HEK293 (cell line): ENCODE data around the gene MDGA2.

Experiments used
- CTCF ChIA-PET: fragments of 350-600 bp; formaldehyde crosslinking; extraction: SDS; loops from one replicate; lab custom pipeline; 2021; ENCODE audit warnings: antibody characterized with exemption; lab: Yijun Ruan, JAX
- POLR2A ChIA-PET: fragments of 300-600 bp; formaldehyde crosslinking; extraction: SDS; loops from one replicate; lab custom pipeline; 2020; ENCODE audit warnings: antibody characterized with exemption, inconsistent platforms; lab: Yijun Ruan, JAX
- H3K27ac ChIP-seq: fragments of 200-500 bp; sonication (Bioruptor generic); 2 replicates; pipeline ENCODE4 v1.5.1; 2014; ENCODE audit warnings: low read depth, low read length, control low read depth, inconsistent platforms; ENCODE audit errors: extremely low read depth
- H3K36me3 ChIP-seq, 2 experiments: fragments of 200-500 bp in 1 of 2; sonication (Bioruptor generic) in 1 of 2; 1 replicate in 1 of 2; 2 replicates in 1 of 2; pipeline ENCODE4 v1.5.1; 2014 to 2017; ENCODE audit warnings: inconsistent platforms in 2 of 2, low read length in 2 of 2; ENCODE audit not compliant: control insufficient read depth in 2 of 2, insufficient read depth in 1 of 2
- H3K4me1 ChIP-seq: fragments of 200-500 bp; sonication (Bioruptor generic); 2 replicates; pipeline ENCODE4 v1.5.1; 2014; ENCODE audit warnings: mild to moderate bottlenecking, low read length, inconsistent platforms; ENCODE audit not compliant: control insufficient read depth, insufficient read depth
- H3K4me3 ChIP-seq: 2 replicates; pipeline ENCODE4 v1.5.1; 2011; ENCODE audit warnings: low read depth, mild to moderate bottlenecking, control low read depth, low read length, moderate library complexity
- H3K9me3 ChIP-seq: fragments of 200-500 bp; sonication (Bioruptor generic); 2 replicates; pipeline ENCODE4 v1.5.1; 2014; ENCODE audit warnings: low read depth, low read length, inconsistent platforms; ENCODE audit not compliant: control insufficient read depth, insufficient read depth
- GLI4 ChIP-seq: fragments of 450-650 bp; formaldehyde crosslinking; IDR thresholded peaks from 2 replicates; pipeline ENCODE4 v1.5.1; 2016; ENCODE audit warnings: missing biosample characterization, missing genetic modification characterization
- OVOL3 ChIP-seq: fragments of 450-650 bp; formaldehyde crosslinking; IDR thresholded peaks from 2 replicates; pipeline ENCODE4 v1.5.1; 2016; ENCODE audit warnings: missing biosample characterization, missing genetic modification characterization
- SCRT1 ChIP-seq: fragments of 450-650 bp; formaldehyde crosslinking; IDR thresholded peaks from 2 replicates; pipeline ENCODE4 v1.5.1; 2016; ENCODE audit warnings: missing biosample characterization, missing genetic modification characterization, borderline replicate concordance
- TCF7L2 ChIP-seq: IDR thresholded peaks from 2 replicates; pipeline ENCODE4 v1.6.1; 2011; ENCODE audit warnings: low read depth, mild to moderate bottlenecking, inconsistent platforms, low read length, moderate library complexity, borderline replicate concordance
- ZBTB17 ChIP-seq: fragments of 450-650 bp; formaldehyde crosslinking; IDR thresholded peaks from 2 replicates; pipeline ENCODE4 v1.5.1; 2016; ENCODE audit warnings: missing biosample characterization, missing genetic modification characterization
- ZNF133 ChIP-seq: fragments of 450-650 bp; formaldehyde crosslinking; IDR thresholded peaks from 2 replicates; pipeline ENCODE4 v1.5.1; 2016; ENCODE audit warnings: missing biosample characterization, missing genetic modification characterization
- ZNF174 ChIP-seq: fragments of 450-650 bp; formaldehyde crosslinking; IDR thresholded peaks from 2 replicates; pipeline ENCODE4 v1.5.0; 2017; ENCODE audit warnings: missing biosample characterization, mild to moderate bottlenecking, missing genetic modification characterization
- ZNF23 ChIP-seq: fragments of 450-650 bp; formaldehyde crosslinking; IDR thresholded peaks from 2 replicates; pipeline ENCODE4 v1.5.1; 2016; ENCODE audit warnings: missing biosample characterization, missing genetic modification characterization, borderline replicate concordance
- ZNF248 ChIP-seq: fragments of 450-650 bp; formaldehyde crosslinking; IDR thresholded peaks from 2 replicates; pipeline ENCODE4 v1.5.1; 2017; ENCODE audit warnings: missing biosample characterization, missing genetic modification characterization
- ZNF311 ChIP-seq: fragments of 450-650 bp; formaldehyde crosslinking; IDR thresholded peaks from 2 replicates; pipeline ENCODE4 v1.5.1; 2017; ENCODE audit warnings: missing biosample characterization, missing genetic modification characterization, borderline replicate concordance
- ZNF354C ChIP-seq: fragments of 450-650 bp; formaldehyde crosslinking; IDR thresholded peaks from 2 replicates; pipeline ENCODE4 v1.5.1; 2016; ENCODE audit warnings: missing biosample characterization, missing genetic modification characterization, low read depth, borderline replicate concordance
- ZNF404 ChIP-seq: fragments of 450-650 bp; formaldehyde crosslinking; IDR thresholded peaks from 2 replicates; pipeline ENCODE4 v1.5.1; 2017; ENCODE audit warnings: missing biosample characterization, missing genetic modification characterization
- ZNF423 ChIP-seq: fragments of 450-650 bp; formaldehyde crosslinking; IDR thresholded peaks from 2 replicates; pipeline ENCODE4 v1.5.1; 2016; ENCODE audit warnings: missing biosample characterization, missing genetic modification characterization
- ZNF549 ChIP-seq: fragments of 450-650 bp; IDR thresholded peaks from 2 replicates; pipeline ENCODE4 v1.5.1; 2018; ENCODE audit warnings: missing biosample characterization, missing genetic modification characterization, mild to moderate bottlenecking, inconsistent platforms, moderate library complexity
- ZNF560 ChIP-seq: fragments of 450-650 bp; formaldehyde crosslinking; IDR thresholded peaks from 2 replicates; pipeline ENCODE4 v1.5.1; 2017; ENCODE audit warnings: missing biosample characterization, missing genetic modification characterization, borderline replicate concordance
- ZNF571 ChIP-seq: fragments of 450-650 bp; formaldehyde crosslinking; IDR thresholded peaks from 2 replicates; pipeline ENCODE4 v1.5.0; 2017; ENCODE audit warnings: missing biosample characterization, missing genetic modification characterization
- ZNF623 ChIP-seq: fragments of 450-650 bp; formaldehyde crosslinking; IDR thresholded peaks from 2 replicates; pipeline ENCODE4 v1.5.1; 2016; ENCODE audit warnings: missing biosample characterization, missing genetic modification characterization
- ZNF654 ChIP-seq: fragments of 450-650 bp; formaldehyde crosslinking; IDR thresholded peaks from 2 replicates; pipeline ENCODE4 v1.5.1; 2016; ENCODE audit warnings: low read depth, missing biosample characterization, missing genetic modification characterization
- ZNF777 ChIP-seq: fragments of 450-650 bp; formaldehyde crosslinking; IDR thresholded peaks from 2 replicates; pipeline ENCODE4 v1.5.1; 2017; ENCODE audit warnings: missing biosample characterization, missing genetic modification characterization, borderline replicate concordance
- ZNF792 ChIP-seq: fragments of 450-650 bp; formaldehyde crosslinking; IDR thresholded peaks from 2 replicates; pipeline ENCODE4 v1.5.1; 2016; ENCODE audit warnings: missing biosample characterization, missing genetic modification characterization
- ZNF830 ChIP-seq: fragments of 450-650 bp; IDR thresholded peaks from 2 replicates; pipeline ENCODE4 v1.5.0; 2018; ENCODE audit warnings: missing biosample characterization, missing genetic modification characterization, low read depth, mild to moderate bottlenecking, moderate library complexity
- ZSCAN30 ChIP-seq: fragments of 450-650 bp; IDR thresholded peaks from 2 replicates; pipeline ENCODE4 v1.5.1; 2018; ENCODE audit warnings: missing biosample characterization, mild to moderate bottlenecking, missing genetic modification characterization, moderate library complexity
- TF ChIP-seq, protein P1 (sequence below): fragments of 450-650 bp; formaldehyde crosslinking; IDR thresholded peaks from 2 replicates; pipeline ENCODE4; 2016; ENCODE audit warnings: missing biosample characterization, missing genetic modification characterization
- TF ChIP-seq, protein P2 (sequence below): fragments of 450-650 bp; formaldehyde crosslinking; IDR thresholded peaks from 2 replicates; pipeline ENCODE4 v1.5.1; 2016; ENCODE audit warnings: missing biosample characterization, missing genetic modification characterization
- TF ChIP-seq, protein P3 (sequence below): fragments of 450-650 bp; formaldehyde crosslinking; IDR thresholded peaks from 2 replicates; pipeline ENCODE4 v1.5.1; 2016; ENCODE audit warnings: missing biosample characterization, missing genetic modification characterization
- TF ChIP-seq, protein P4 (sequence below): fragments of 450-650 bp; formaldehyde crosslinking; IDR thresholded peaks from 2 replicates; pipeline ENCODE4 v1.5.1; 2016; ENCODE audit warnings: missing biosample characterization, missing genetic modification characterization

Gene MDGA2

DNA sequence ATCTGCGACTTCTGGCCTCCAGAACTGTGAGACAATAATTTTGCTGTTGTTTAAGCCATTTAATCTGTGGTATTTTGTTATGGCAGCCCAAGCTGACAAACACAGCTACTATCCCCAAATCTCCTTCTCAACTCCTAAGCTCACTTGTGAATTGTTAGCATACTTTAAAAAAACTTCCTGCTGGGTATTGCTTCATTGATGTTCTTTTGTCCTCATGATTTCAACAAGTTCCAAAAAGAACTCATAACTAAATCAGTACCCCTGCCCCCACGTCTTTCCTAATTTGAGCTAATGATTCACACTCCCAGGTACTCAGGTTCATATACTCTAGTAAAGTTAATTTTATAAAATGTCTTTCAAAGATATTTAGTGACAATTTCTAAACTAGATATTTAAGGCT, 125.5 kb downstream of the MDGA2 start:
- CTCF ChIA-PET, result no interaction called here
- Histone ChIP-seq H3K36me3 (no peaks in the 10 kb centered on the region), H3K27ac (no peak overlapping the region), H3K4me3 (no peak overlapping the region), H3K4me1 (no peaks in the 10 kb centered on the region), H3K9me3 (no peaks in the 10 kb centered on the region)
- TF ChIP-seq ZNF623 (tag by site-specific recombination), result no peak
- TF ChIP-seq ZNF311 (tag by site-specific recombination), result no peak
- TF ChIP-seq ZNF423 (tag by site-specific recombination), result no peak
- TF ChIP-seq TCF7L2, result no peak
- no peak for TF ChIP-seq ZNF404 (tag by site-specific recombination)
- TF ChIP-seq GLI4, result no peak
- TF ChIP-seq OVOL3 (tag by site-specific recombination), result no peak
- TF ChIP-seq, protein P1, sequence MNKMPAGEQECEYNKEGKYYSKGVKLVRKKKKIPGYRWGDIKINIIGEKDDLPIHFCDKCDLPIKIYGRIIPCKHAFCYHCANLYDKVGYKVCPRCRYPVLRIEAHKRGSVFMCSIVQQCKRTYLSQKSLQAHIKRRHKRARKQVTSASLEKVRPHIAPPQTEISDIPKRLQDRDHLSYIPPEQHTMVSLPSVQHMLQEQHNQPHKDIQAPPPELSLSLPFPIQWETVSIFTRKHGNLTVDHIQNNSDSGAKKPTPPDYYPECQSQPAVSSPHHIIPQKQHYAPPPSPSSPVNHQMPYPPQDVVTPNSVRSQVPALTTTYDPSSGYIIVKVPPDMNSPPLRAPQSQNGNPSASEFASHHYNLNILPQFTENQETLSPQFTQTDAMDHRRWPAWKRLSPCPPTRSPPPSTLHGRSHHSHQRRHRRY (tag by site-specific recombination), result no peak
- TF ChIP-seq, protein P2, sequence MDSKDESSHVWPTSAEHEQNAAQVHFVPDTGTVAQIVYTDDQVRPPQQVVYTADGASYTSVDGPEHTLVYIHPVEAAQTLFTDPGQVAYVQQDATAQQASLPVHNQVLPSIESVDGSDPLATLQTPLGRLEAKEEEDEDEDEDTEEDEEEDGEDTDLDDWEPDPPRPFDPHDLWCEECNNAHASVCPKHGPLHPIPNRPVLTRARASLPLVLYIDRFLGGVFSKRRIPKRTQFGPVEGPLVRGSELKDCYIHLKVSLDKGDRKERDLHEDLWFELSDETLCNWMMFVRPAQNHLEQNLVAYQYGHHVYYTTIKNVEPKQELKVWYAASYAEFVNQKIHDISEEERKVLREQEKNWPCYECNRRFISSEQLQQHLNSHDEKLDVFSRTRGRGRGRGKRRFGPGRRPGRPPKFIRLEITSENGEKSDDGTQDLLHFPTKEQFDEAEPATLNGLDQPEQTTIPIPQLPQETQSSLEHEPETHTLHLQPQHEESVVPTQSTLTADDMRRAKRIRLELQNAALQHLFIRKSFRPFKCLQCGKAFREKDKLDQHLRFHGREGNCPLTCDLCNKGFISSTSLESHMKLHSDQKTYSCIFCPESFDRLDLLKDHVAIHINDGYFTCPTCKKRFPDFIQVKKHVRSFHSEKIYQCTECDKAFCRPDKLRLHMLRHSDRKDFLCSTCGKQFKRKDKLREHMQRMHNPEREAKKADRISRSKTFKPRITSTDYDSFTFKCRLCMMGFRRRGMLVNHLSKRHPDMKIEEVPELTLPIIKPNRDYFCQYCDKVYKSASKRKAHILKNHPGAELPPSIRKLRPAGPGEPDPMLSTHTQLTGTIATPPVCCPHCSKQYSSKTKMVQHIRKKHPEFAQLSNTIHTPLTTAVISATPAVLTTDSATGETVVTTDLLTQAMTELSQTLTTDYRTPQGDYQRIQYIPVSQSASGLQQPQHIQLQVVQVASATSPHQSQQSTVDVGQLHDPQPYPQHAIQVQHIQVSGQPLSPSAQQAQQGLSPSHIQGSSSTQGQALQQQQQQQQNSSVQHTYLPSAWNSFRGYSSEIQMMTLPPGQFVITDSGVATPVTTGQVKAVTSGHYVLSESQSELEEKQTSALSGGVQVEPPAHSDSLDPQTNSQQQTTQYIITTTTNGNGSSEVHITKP (tag by site-specific recombination), result no peak
- no peak for TF ChIP-seq ZNF792 (tag by site-specific recombination)
- TF ChIP-seq ZBTB17 (tag by site-specific recombination), result no peak
- POLR2A ChIA-PET, result no interaction called here

DNA sequence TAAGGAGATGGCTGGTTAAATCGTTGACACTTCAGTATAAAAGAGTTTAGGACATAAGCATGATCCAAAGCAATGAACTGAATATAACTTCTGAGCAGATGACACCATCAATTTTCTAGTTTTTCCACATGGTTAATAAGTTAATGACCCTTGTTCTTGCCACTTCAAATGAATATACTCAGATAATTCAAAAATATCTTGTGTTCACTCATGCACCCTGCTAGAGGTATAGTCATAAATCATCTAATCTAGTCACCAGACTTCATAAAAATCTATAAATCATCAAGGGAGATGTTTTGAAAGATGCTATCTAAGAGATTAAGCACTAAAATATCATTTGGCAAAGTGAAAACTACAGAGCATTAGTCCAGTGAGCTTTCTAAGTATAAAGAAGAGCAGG, 131.9 kb downstream of the MDGA2 start:
- POLR2A ChIA-PET, result no interaction called here
- TF ChIP-seq ZNF654 (tag by site-specific recombination), result no peak
- TF ChIP-seq ZNF248 (tag by site-specific recombination), result no peak
- TF ChIP-seq, protein P3, sequence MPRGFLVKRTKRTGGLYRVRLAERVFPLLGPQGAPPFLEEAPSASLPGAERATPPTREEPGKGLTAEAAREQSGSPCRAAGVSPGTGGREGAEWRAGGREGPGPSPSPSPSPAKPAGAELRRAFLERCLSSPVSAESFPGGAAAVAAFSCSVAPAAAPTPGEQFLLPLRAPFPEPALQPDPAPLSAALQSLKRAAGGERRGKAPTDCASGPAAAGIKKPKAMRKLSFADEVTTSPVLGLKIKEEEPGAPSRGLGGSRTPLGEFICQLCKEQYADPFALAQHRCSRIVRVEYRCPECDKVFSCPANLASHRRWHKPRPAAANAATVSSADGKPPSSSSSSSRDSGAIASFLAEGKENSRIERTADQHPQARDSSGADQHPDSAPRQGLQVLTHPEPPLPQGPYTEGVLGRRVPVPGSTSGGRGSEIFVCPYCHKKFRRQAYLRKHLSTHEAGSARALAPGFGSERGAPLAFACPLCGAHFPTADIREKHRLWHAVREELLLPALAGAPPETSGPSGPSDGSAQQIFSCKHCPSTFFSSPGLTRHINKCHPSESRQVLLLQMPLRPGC, result no peak
- H3K4me3 ChIP-seq, result no peak overlapping the region
- CTCF ChIA-PET, result no interaction called here
- H3K4me1 ChIP-seq, result no peaks in the 10 kb centered on the region
- H3K27ac ChIP-seq, result no peak overlapping the region
- no peaks in the 10 kb centered on the region for H3K36me3 ChIP-seq
- H3K9me3 ChIP-seq, result no peaks in the 10 kb centered on the region

DNA sequence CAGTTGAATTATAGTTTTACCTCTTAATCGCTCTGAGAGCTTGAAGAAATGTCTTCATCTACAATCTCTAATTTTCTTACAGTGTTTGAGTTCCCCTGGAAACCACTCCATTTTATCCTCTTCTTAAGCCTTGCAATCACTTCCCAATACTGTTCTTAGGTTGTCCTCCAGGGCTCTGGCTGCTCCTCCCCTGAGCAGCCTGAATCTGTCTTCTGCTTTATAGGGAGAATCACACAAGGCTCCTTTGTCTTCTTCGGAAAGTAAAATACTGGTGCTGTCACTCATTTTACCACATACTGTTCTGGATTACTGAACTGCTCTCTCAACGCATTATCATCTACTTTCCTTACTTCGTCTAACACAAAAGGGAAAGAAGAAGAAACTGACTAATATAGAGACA, 133.7 kb downstream of the MDGA2 start:
- H3K36me3 ChIP-seq, result no peaks in the 10 kb centered on the region
- no peaks in the 10 kb centered on the region for H3K9me3 ChIP-seq
- H3K27ac ChIP-seq, result no peak overlapping the region
- no peak overlapping the region for H3K4me3 ChIP-seq
- H3K4me1 ChIP-seq, result no peaks in the 10 kb centered on the region
- ChIA-PET CTCF (no interaction called here), POLR2A (no interaction called here)
- TF ChIP-seq SCRT1, result no peak
- TF ChIP-seq ZNF549 (tag by site-specific recombination), result no peak
- no peak for TF ChIP-seq ZNF354C
- TF ChIP-seq ZNF133 (tag by site-specific recombination), result no peak
- no peak for TF ChIP-seq ZNF560 (tag by site-specific recombination)
- TF ChIP-seq ZNF23 (tag by site-specific recombination), result no peak
- TF ChIP-seq ZSCAN30 (tag by site-specific recombination), result no peak
- TF ChIP-seq ZNF571, result no peak
- no peak for TF ChIP-seq ZNF830 (tag by site-specific recombination)
- TF ChIP-seq, protein P4, sequence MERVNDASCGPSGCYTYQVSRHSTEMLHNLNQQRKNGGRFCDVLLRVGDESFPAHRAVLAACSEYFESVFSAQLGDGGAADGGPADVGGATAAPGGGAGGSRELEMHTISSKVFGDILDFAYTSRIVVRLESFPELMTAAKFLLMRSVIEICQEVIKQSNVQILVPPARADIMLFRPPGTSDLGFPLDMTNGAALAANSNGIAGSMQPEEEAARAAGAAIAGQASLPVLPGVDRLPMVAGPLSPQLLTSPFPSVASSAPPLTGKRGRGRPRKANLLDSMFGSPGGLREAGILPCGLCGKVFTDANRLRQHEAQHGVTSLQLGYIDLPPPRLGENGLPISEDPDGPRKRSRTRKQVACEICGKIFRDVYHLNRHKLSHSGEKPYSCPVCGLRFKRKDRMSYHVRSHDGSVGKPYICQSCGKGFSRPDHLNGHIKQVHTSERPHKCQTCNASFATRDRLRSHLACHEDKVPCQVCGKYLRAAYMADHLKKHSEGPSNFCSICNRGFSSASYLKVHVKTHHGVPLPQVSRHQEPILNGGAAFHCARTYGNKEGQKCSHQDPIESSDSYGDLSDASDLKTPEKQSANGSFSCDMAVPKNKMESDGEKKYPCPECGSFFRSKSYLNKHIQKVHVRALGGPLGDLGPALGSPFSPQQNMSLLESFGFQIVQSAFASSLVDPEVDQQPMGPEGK (tag by site-specific recombination), result no peak
- TF ChIP-seq ZNF174, result no peak
- no peak for TF ChIP-seq ZNF777 (tag by site-specific recombination)
